Measurements from ENCODE around the gene HOXD8. TPM values are rescaled to one million over a fixed set of nuclear protein-coding genes. Genes with fewer than 3 reads are reported as not detected.

Gene HOXD8
- total RNA-seq, 1 donor, result not detected

DNA sequence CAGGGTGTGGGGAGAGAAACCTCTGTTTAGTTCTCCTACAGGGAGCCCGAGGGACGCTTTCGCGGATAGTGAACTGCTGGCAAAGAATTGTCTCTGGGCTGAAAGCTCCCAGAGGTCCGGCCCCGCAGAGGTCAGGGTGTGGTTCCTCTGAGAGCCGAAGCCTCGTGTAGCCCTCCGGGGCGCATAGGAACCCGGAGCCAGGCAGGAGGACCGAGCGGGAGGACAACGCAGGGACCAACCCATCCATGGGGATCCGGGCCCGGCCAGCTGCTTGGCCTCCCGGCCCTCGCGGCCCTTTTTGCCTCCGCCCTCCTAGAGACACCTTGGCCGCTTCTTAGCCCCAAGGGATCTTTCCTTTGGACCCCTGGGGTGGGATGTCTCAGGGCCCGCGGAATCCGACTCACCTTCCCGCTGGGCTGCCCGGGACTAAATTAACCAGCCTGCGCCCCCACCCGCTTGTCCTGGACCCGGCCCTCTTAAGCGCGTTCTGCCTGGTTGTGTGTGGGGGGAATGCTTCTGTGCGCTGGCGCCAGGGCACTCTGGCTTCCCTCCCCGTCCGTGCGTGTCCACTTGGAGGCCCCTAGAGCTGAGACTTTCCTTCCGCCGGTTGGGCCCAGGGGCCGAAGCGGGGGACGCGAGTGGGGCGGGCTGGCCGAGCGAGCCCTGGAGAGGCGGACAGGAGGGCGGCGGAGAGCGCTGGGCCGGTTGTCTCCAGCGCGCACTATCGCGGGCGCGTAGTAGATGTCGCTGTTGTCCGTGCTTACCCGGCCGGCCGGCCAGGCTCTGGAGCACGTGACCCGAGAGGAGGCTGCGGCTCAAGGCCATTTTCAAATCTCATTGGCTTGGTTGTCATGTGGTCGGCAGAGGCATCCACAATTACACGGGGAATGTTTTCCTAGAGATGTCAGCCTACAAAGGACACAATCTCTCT, 13.4 kb upstream of the HOXD8 start, which contains the start of gene HOXD10:
TSS of gene HOXD10 (plus strand) at position 896 of the 931 bp plus-strand sequence. CDS start 56 bp downstream, outside the sequence.
- Histone ChIP-seq H3K4me1 (ENCODE audit: insufficient read depth, low read length) (no peaks in the 10 kb centered on the region), H3K27me3 (ENCODE audit: insufficient read depth, low read length) (peaks cover 99% of the 10 kb centered on the region), H3K4me3 (ENCODE audit: low read length) (no peak within 1 kb of the TSS), H3K9me3 (ENCODE audit: low read depth, low read length) (no peaks in the 10 kb centered on the region)

GRCh38 chr2:176117162-176117822, 12.2 kb upstream of the HOXD8 start:
- H3K27me3 ChIP-seq (ENCODE audit: insufficient read depth, low read length), result peaks cover 99% of the 10 kb centered on the region
- H3K4me3 ChIP-seq (ENCODE audit: low read length), result no peak overlapping the region
- H3K9me3 ChIP-seq (ENCODE audit: low read depth, low read length), result no peaks in the 10 kb centered on the region
- peaks cover 7% of the 10 kb centered on the region for H3K4me1 ChIP-seq (ENCODE audit: insufficient read depth, low read length)

DNA sequence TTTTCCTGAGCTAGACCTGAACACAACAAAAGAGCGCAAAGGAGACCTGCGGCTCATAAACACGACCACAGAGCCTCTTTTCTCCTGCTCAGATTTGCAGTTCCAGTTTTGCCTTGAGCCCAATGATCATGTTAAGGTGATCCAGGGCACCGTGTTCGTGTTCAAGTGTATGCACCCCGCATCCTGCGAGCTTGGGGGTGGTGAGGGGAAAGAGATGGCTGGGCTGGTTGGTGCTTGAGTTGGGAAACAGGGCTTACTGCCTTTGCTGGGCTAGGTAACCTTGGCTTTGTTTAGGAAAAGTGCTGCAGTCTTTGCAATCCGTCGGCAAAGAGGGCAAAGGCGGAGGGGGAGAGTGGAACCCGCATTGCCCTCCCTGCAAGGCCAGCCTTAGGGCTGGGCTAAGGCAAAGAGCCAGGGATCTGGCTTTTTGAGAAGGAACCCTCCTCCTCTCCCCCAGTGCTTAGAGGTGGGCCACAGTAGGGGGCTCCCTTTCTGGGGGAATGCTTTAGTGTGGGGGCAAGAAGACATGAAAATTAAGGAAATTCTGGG, 11.6 kb upstream of the HOXD8 start:
- Histone ChIP-seq H3K4me3 (ENCODE audit: low read length) (no peak overlapping the region), H3K9me3 (ENCODE audit: low read depth, low read length) (no peaks in the 10 kb centered on the region), H3K27me3 (ENCODE audit: insufficient read depth, low read length) (peaks cover 99% of the 10 kb centered on the region), H3K4me1 (ENCODE audit: insufficient read depth, low read length) (peaks cover 13% of the 10 kb centered on the region)

GRCh38 chr2:176118601-176119339, 10.7 kb upstream of the HOXD8 start:
- H3K9me3 ChIP-seq (ENCODE audit: low read depth, low read length), result no peaks in the 10 kb centered on the region
- peaks cover 99% of the 10 kb centered on the region for H3K27me3 ChIP-seq (ENCODE audit: insufficient read depth, low read length)
- H3K4me1 ChIP-seq (ENCODE audit: insufficient read depth, low read length), result peaks cover 18% of the 10 kb centered on the region
- no peak overlapping the region for H3K4me3 ChIP-seq (ENCODE audit: low read length)

- no peak overlapping the region for H3K4me3 ChIP-seq (ENCODE audit: low read length)
- peaks cover 99% of the 10 kb centered on the region for H3K27me3 ChIP-seq (ENCODE audit: insufficient read depth, low read length)
- H3K4me1 ChIP-seq (ENCODE audit: insufficient read depth, low read length), result peaks cover 18% of the 10 kb centered on the region
- H3K9me3 ChIP-seq (ENCODE audit: low read depth, low read length), result no peaks in the 10 kb centered on the region
Observed at GRCh38 chr2:176120364-176121189, 8.9 kb upstream of the HOXD8 start.

- Histone ChIP-seq H3K9me3 (ENCODE audit: low read depth, low read length) (no peaks in the 10 kb centered on the region), H3K4me1 (ENCODE audit: insufficient read depth, low read length) (peaks cover 18% of the 10 kb centered on the region), H3K4me3 (ENCODE audit: low read length) (no peak overlapping the region), H3K27me3 (ENCODE audit: insufficient read depth, low read length) (peaks cover 99% of the 10 kb centered on the region)
Observed at GRCh38 chr2:176121190-176122051, 8.1 kb upstream of the HOXD8 start.

DNA sequence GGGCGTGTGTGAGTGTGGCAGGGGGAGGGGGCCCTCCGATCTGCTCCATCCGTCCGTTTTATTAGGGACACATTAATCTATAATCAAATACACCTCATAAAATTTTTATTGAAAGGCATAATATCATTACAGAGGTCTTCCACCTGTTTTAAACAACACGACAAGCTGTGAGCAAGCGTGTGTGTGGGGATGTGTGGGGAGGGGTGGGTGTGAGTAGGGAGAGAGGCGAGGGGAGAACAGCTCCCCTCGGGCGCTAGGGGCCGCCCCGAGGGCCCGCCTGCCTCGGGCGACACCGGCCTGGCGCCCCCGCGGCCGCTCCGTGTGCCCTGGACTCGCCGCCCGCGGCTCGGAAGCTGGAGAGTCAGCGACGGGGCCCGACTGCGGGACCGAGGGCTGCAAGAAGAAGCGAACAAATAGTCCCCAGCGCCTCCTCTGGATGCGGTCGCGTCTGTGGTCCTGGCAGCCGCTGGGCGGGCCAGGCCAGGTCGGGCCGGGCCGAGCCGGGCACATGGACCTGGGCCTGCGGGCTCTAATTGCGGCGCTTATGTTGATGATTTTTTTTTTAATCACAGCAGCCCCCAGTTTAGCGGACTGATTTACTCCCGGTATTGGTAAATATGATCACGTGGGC, 7.3 kb upstream of the HOXD8 start:
- H3K27me3 ChIP-seq (ENCODE audit: insufficient read depth, low read length), result peaks cover 99% of the 10 kb centered on the region
- H3K9me3 ChIP-seq (ENCODE audit: low read depth, low read length), result no peaks in the 10 kb centered on the region
- H3K4me1 ChIP-seq (ENCODE audit: insufficient read depth, low read length), result peaks cover 18% of the 10 kb centered on the region
- H3K4me3 ChIP-seq (ENCODE audit: low read length), result no peak overlapping the region

GRCh38 chr2:176122683-176123410, 6.7 kb upstream of the HOXD8 start, which contains the start of gene HOXD9:
HOXD9 (plus strand) TSS chr2:176122719; CDS start chr2:176122769, 50 bp downstream.
- no peak within 1 kb of the TSS for H3K4me3 ChIP-seq (ENCODE audit: low read length)
- peaks cover 99% of the 10 kb centered on the region for H3K27me3 ChIP-seq (ENCODE audit: insufficient read depth, low read length)
- peaks cover 18% of the 10 kb centered on the region for H3K4me1 ChIP-seq (ENCODE audit: insufficient read depth, low read length)
- no peaks in the 10 kb centered on the region for H3K9me3 ChIP-seq (ENCODE audit: low read depth, low read length)

GRCh38 chr2:176123411-176124109, 5.9 kb upstream of the HOXD8 start:
- Histone ChIP-seq H3K9me3 (ENCODE audit: low read depth, low read length) (no peaks in the 10 kb centered on the region), H3K27me3 (ENCODE audit: insufficient read depth, low read length) (peaks cover 99% of the 10 kb centered on the region), H3K4me1 (ENCODE audit: insufficient read depth, low read length) (peaks cover 18% of the 10 kb centered on the region), H3K4me3 (ENCODE audit: low read length) (no peak overlapping the region)

DNA sequence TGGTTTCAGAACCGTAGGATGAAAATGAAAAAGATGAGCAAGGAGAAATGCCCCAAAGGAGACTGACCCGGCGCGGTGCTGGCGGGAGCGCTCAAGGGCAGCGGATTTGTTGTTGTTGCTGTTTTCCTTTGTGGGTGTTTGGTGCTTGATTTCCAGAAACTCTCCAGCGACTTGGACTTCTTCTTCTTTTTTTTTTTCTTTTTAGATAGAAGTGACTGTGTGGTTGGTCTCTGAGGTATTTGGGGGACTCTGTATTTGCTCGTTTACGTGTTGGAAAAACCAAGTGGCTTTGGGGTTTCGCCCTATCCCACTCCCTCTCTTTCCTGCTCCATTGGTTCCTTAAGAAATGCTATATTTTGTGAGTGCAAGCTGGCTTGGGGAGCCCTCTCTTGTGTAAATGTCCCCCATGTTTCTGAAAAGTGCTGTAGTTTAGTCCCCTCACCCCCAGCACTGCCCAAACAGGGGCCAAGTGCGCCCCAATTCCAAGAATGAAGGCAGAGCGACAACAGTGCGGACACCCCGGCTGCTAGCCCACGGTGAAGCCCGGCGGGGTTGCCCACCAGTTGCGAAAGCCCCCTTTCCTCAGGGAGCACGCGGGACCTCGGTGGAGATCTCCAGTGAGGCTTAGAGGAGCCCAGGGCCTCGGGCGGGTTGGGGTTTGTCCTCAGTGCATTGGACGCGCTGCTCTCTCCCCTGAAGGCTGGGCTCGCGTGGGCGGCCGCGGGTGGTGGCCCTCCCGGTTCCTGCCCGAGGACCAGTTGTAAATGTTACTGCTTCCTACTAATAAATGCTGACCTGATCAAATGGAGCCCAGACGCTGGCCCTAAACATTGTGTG, 5.2 kb upstream of the HOXD8 start:
- Histone ChIP-seq H3K4me3 (ENCODE audit: low read length) (no peak overlapping the region), H3K4me1 (ENCODE audit: insufficient read depth, low read length) (peaks cover 24% of the 10 kb centered on the region), H3K9me3 (ENCODE audit: low read depth, low read length) (no peaks in the 10 kb centered on the region), H3K27me3 (ENCODE audit: insufficient read depth, low read length) (peaks cover 100% of the 10 kb centered on the region)

GRCh38 chr2:176124947-176125771, 4.3 kb upstream of the HOXD8 start:
- Histone ChIP-seq H3K4me3 (ENCODE audit: low read length) (no peak overlapping the region), H3K27me3 (ENCODE audit: insufficient read depth, low read length) (peaks cover 94% of the 10 kb centered on the region), H3K9me3 (ENCODE audit: low read depth, low read length) (no peaks in the 10 kb centered on the region), H3K4me1 (ENCODE audit: insufficient read depth, low read length) (peaks cover 27% of the 10 kb centered on the region)

All from mononuclear cell (primary cell).